ENCODE measurements around the gene SYNE2.
"Not testable (repeated sequence)": the region's sequence is repeated elsewhere in the genome, so short reads cannot be mapped to it uniquely, and the experiment has no call there.

The SYNE2 gene

GRCh38 chr14:64026600-64026999 lies 173.8 kb downstream of the SYNE2 start:
- DNase-seq: no peak

DNA sequence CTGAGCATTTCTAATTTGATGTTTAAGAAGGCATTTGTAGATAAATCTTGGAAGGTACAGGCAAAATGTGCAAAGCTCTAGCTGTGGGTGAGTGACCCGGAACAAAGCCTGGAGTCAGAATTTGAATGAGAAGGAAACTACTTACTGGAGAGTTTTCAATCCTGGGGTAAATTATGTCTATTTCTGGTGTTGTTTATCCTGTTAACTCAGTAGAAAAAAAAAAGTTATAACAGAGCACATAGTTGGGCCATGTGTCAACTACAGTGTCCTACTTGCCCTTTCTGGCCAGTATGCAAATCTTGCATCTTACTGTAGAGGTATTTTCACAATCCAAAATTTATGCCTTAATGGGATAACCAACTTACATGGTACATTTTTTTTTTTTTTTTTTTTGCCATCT lies 182.3 kb downstream of the SYNE2 start:
- DNase-seq: no peak

DNA sequence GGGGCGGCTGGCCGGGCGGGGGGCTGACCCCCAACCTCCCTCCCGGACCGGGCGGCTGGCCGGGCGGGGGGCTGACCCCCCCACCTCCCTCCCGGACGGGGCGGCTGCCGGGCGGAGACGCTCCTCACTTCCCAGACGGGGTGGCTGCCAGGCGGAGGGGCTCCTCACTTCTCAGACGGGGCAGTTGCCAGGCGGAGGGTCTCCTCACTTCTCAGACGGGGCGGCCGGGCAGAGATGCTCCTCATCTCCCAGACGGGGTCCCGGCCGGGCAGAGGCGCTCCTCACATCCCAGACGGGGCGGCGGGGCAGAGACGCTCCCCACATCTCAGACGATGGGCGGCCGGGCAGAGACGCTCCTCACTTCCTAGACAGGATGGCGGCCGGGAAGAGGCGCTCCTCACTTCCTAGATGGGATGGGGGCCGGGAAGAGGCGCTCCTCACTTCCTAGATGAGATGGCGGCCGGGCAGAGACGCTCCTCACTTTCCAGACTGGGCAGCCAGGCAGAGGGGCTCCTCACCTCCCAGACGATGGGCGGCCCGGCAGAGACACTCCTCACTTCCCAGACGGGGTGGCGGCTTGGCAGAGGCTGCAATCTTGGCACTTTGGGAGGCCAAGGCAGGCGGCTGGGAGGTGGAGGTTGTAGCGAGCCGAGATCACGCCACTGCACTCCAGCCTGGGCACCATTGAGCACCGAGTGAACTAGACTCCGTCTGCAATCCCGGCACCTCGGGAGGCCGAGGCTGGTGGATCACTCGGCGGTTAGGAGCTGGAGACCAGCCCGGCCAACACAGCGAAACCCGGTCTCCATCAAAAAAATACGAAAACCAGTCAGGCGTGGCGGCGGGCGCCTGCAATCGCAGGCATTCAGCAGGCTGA lies 185.3 kb downstream of the SYNE2 start:
- DNase-seq: not testable (repeated sequence)

GRCh38 chr14:64038841-64039542 lies 186.2 kb downstream of the SYNE2 start:
- no peak for DNase-seq

- no peak for DNase-seq
Measured at GRCh38 chr14:64040044-64040443, 187.2 kb downstream of the SYNE2 start.

- DNase-seq: not testable (repeated sequence)
Measured at GRCh38 chr14:64043296-64043695, 190.5 kb downstream of the SYNE2 start.

DNA sequence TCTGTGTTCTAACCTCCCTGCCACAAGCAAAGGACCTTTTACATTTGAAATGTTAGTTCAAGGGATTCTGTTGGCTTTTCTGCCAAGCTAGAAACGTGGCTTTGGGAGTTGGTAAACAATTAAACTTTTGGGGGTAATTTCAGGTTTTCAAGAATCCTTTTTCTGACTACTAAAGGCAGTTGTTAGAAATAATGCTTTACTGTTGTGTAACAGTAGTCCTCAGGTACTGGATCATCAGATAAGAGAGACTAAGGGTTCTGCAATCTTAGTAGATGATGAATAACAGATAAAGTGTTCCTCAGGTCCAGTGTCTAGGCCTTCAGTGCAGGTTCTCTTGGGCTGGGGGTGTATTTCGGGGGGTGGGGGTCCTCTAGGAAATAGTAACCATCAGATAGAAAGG lies 192.3 kb downstream of the SYNE2 start:
- no peak for DNase-seq

DNA sequence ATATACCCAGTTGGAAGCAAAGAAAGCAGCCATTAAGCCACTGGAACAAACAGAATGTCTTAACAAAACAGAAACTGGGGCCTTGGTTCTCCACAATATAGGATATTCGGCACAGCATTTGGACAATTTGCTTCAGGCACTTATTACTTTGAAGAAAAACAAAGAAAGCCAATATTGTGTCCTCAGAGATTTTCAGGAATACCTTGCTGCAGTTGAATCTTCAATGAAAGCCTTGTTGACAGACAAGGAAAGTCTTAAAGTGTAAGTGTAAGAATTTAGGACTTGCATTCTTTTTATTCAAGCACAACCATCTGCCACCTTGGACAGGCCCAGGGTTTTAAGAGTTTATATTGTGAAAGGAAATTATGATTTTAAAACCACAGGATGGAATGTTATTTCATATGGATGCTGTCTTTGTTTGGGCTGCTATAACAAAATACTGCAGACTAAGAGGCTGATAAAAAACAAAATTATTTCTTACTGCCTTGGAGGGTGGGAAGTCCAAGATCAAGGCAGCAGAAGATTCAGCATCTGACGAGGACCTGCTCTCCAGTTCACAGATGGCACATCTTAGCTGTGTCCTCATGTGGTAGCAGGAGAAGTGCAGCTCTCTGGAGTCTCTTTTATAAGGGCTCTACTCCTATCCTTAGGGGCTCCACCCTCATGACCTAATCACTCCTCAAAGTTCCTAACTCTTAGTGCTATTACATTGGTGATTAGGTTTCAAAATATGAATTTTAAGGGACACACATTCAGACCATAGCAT lies 197.0 kb downstream of the SYNE2 start:
- no peak for DNase-seq

- DNase-seq: no peak
Measured at GRCh38 chr14:64053694-64054669, 201.2 kb downstream of the SYNE2 start.

DNA sequence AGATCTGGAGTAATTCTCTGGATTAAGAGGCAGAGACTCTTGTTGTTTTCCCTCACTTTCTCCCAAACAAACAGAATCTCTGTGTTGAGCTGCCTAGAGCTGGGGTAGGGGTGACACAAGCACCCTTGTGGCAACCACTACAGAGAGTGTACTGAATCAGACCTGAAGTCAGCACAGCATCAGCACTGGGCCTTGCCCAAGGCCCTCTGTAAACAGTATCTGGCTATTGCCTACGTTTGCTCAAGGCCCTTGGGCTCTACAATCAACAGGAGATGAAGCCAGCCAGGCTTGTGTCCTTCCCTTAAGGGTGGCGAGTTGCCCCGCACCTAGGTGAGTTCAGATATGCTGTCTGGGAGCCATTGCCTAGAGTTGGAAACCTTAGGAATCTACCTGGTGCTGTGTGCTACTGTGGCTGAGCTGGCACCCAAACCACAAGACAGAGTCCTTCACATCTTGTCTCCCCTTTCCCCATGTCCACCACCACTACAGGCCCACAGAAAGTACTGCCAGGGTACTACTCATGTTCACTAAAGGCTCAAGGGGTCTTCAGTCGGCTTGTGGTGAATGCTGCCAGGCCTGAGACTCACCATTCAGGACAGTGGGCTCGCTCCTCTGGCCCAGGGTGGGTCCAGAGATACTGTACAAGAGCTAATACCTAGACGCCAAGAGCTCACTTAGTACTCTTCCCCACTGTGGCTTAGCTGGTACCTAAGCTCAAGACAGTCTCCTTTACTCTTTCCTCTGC lies 206.8 kb downstream of the SYNE2 start:
- no peak for DNase-seq

DNA sequence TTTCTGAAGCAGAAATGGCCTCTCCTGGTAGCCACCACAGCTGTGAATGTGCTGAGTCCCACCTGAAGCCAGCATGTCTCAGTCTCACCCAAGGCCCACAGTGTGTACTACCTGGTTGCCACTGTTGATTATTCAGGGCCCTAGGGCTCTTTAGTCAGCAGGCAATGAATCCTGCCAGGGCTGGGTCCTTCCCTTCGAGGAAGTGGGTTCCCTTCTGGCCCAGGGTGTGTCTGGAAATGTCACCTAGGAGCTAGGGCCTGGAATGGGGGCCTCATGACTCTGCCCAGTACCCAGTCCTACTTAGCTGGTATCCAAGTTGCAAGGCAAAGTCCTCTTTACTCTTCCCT lies 207.4 kb downstream of the SYNE2 start:
- DNase-seq: no peak

DNA sequence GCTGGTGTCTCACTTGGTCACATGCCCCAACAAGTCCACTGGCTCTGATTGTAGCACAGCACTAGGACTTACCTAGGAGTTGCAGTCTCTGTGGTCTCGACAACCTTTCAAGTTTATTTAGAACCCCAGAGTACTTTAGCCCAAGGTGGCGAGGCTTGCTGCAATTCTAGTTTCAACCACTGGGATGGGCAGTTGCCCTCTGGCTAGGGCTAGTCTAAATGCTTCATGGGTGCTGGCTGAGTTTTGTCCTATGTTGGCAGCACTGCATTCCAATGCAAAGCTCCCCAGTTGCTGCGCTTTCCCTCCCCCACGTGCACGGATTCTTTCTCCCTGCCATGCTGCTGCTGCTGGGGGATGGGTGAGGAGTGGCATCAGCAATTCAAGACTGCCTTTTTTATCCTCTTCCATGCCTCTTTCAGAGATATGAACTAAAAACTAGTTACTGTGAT lies 207.9 kb downstream of the SYNE2 start:
- DNase-seq: no peak

GRCh38 chr14:64061115-64061514 lies 208.3 kb downstream of the SYNE2 start:
- no peak for DNase-seq

DNA sequence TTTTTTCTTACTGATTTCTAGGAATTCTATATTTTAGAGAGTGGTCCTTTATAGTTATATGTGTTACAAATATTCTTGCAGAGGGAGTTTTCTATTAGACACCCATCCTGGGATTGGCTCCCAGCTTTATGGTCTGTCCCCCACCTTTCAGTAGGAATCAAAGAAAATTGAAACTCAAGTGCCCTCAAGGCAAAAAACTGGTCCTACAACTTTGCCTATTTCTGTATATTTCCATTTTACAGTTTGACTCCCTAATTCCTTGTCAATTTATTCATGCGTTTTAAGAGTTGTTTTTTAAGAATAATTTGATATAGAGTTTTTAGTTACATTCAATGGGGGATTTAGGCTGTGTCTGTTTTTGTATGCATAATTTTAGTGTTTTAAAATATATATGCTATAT lies 208.9 kb downstream of the SYNE2 start:
- no peak for DNase-seq

DNA sequence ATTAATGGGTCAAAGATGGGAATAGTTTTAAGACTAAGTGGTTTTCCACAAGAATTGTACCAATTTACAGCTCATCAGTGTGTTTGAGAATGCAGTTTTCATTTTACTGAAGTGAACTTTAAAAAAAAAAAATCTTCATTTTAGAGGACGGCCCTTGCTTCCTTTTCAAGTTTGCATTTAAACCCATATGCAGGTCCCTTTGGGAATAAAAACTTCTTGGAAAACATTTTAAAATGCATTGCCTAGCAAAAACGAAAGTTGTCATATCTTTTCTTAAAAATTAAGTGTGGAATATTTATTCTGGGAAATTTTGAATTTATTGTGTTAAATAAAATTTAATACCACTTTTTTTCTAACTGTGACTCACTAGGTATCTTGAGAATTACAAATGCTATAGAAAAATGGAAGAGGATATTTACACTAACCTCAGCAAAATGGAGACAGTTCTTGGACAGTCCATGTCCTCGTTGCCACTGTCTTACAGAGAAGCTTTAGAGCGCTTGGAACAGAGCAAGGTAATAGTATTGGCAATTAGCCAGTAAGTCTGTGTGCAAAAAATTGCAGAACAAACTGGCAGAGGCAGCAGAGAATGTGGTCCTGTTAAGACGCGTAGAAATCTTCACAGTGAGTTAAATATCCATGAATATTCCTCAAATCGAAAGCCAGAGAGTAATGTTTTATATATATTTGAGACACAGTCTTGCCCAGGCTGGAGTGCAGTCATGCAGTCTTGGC lies 209.7 kb downstream of the SYNE2 start:
- no peak for DNase-seq

DNA sequence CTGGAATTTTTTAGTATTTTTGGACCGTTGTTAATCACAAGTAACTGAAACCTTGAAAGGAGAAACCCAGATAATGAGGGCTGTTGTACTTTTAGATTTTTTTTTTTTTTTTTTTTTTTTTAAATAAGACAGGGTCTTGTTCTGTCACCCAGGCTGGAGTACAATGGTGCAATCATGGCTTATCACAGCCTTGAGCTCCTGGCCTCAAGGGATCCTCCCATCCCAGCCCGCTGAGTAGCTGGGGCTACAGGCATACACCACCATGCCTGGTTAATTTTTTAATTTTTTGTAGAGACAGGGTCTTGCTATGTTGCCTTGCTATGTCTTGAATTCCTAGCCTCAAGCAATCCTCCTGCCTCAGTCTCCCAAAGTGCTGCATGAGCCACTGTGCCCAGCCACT lies 211.6 kb downstream of the SYNE2 start:
- DNase-seq: no peak

DNA sequence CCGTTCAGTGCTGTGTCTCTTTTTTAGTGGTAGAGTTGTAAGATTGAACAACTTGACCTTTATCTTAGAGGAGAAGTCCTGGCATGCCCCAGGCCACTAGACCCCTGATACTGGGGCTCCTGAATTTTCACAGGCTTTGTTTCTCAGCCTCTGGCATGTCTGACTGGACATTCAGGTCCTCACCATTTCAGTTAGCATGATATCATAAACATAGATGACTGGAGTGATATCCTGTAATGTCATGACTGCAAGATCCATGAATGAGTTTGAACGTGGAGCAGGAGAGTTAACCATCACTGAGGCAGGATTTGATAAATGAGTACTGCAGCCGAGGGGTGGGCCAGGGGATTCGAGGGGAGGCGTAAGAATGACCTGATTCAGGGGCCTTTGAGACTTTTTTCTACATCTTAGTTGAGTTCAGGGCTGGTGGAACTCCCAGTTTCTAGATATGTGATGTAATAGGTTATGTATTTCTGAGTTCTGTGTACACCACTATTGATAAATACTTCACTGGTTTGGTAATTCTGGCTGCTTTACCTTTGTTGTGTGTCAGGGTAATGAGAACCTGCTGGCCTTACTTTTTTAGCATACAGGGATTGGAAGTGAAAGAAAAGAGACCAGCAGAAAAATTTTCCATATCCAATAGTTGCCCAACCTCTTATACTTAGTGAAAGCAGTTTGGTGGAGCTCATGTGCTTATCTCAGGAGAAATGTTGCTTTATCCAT lies 217.0 kb downstream of the SYNE2 start:
- no peak for DNase-seq

DNA sequence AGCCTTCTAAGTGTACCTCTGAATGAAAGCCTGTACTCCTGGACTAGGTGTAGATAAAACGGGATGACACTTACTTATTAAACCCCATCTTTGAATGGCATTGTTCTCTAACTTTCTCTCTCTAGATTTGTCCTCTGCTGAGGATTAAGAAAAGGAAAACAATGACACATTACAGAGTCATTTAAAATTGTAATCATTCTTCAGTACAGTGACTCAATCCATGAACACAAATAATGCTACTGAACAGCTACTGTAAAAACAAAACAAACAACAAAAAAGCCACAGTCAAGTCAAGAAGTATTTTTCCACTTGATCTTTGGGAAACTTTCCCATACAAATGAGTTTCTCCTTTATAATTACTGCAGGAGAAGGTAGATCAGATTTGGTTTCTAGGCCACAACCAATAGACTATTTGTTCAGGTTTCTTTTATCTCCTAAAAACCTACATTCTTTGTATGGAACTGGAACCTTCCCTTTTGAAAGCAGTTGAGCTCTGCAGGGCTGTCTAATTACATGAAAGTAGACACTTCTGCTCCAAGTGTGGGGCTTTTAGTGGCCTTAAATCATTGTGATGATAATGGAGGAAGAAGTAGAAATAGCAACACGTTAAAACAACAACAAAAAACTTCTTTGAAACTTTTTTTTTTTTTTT lies 222.3 kb downstream of the SYNE2 start:
- DNase-seq: no peak

DNA sequence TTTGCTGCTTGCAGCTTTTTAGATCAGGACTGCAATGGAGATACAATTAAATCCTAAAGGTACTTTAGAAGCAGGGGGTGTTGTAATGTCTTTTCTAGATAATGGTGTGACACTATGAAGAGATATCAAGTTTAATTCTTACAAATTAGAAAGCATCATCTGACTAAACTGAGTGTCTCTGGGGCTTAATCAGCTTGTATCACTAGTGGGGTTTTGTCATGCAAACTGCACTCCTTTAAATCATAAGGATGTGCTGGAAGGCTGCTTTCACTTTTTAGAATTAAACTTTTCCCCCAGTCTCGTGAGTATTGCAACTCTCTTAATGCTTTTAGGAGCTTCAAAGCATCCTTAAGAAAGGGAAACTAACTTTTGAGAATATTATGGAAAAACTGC lies 222.8 kb downstream of the SYNE2 start:
- no peak for DNase-seq

DNA sequence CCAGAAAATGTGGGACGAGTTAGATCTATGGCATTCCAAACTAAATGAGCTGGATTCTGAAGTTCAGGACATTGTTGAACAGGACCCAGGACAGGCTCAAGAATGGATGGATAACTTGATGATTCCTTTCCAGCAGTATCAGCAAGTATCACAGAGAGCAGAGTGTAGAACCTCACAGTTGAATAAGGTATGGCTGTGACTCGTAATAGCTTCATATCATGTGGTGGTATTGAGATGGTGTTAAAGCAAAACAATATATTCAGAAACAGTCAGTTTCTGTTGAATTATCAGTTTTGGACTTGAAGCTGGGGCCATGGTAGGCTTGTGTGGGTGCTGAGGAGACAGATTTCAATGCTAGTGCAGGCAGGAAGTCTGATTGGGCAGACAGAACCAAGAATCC lies 227.6 kb downstream of the SYNE2 start:
- DNase-seq: no peak
